GM12891 (cell line): ENCODE results near the gene DLX3.

Source experiments
- PAX5 ChIP-seq: IDR thresholded peaks from 2 replicates; pipeline ENCODE4 v1.6.1; 2011; ENCODE audit warnings: low read length, moderate library complexity, mild to moderate bottlenecking; ENCODE audit not compliant: insufficient read depth, severe bottlenecking
- POLR2A ChIP-seq: IDR thresholded peaks from 2 replicates; pipeline ENCODE4 v1.6.1; 2011; ENCODE audit warnings: low read depth, low read length, control low read depth
- POLR2AphosphoS5 ChIP-seq: IDR thresholded peaks from 2 replicates; pipeline ENCODE4 v1.6.1; 2011; ENCODE audit warnings: low read depth, low read length, control low read depth
- POU2F2 ChIP-seq: IDR thresholded peaks from 2 replicates; pipeline ENCODE4 v1.6.1; 2011; ENCODE audit warnings: low read depth, mild to moderate bottlenecking, control low read depth, low read length, moderate library complexity
- SPI1 ChIP-seq: IDR thresholded peaks from 2 replicates; pipeline ENCODE4 v1.6.1; 2011; ENCODE audit warnings: low read depth, low read length, control low read depth
- TAF1 ChIP-seq: IDR thresholded peaks from 2 replicates; pipeline ENCODE4 v1.6.1; 2011; ENCODE audit warnings: low read depth, low read length, control low read depth

GRCh38 chr17:49966767-49967166 is 28.3 kb downstream of the DLX3 start:
- no peak for TF ChIP-seq POLR2A
- no peak for TF ChIP-seq PAX5
- no peak for TF ChIP-seq POLR2AphosphoS5
- no peak for TF ChIP-seq TAF1
- no peak for TF ChIP-seq SPI1
- TF ChIP-seq POU2F2: no peak
